Measurements from ENCODE around the gene ZNF239.
"Not testable (repeated sequence)": the region's sequence is repeated elsewhere in the genome, so short reads cannot be mapped to it uniquely, and the experiment has no call there.

The ZNF239 gene

DNA sequence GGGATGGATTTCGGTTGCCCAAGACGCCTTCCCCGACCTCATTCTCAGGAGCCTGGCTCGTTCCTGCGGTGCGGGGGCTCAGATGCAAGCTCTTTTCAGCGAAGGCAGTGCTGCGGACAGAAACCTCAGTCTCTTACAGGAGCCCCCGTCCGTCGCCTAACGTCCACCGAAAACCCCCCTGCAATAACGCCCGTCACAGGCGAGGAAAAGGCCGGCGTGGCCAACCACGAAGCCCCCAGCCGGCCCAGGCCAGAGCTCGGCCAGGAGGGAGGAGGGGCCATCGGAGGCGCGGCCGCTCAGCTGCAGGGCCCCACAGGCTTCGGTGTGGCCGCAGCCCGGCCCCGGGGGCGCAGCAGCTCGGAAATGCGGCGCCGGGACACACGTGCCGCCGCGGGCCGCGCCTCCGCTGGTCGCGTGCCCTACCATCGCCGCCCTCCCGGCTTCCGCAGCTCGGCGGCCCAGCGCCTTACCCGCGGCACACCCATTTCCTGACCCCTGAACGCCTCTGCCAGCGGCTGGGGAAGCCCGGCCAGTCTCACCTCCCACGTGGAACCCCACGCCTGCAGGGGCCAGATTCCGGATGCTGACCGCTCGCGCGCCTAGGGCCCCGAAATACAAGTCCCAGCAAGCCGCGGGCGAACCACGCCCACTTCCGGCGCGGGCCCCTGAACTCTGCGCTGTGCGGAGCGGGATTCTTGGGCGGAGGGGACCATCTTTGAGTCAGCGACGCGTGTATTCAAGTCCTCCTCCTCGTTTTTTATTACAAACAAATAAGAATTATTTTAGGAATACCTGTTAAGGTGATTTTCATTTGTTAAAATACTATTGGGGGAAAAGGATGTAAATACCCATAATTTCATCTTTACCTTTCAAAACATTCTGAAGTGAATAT is at the start of gene ZNF239:
ZNF239 (minus strand) TSS at position 616 of the 892 bp plus-strand sequence. CDS start 16,537 bp downstream, outside the sequence.
- H3K27ac Mint-ChIP-seq = peak within 1 kb of the TSS; percentile 90
- H3K27me3 Mint-ChIP-seq = no peaks in the 10 kb centered on the region
- peaks cover 7% of the 10 kb centered on the region for H3K9me3 Mint-ChIP-seq (ENCODE audit: low read depth)
- H3K4me3 Mint-ChIP-seq = peak within 1 kb of the TSS; percentile 87
- H3K36me3 Mint-ChIP-seq = peaks cover 18% of the 10 kb centered on the region
- H3K4me1 Mint-ChIP-seq (ENCODE audit: low read depth) = peaks cover 53% of the 10 kb centered on the region

DNA sequence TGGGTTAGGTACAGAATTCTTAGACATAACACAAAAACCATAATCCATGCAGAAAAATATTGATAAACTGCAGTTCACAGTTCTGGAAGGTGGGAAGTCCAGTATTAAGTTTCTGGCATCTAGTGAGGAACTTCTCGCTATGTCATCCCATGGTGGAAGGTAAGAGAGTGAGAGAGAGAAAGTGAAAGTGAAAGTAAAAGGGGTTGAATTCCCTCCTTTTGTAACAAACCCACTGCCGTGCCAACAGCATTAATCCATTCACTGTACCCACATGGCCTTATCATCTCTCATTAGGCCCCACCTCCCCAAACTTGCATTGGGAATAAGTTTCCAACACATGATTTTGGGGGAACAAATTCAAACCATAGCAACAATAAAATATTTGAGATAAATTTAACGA is 48.9 kb upstream of the ZNF239 start:
- peaks cover 14% of the 10 kb centered on the region for H3K9me3 Mint-ChIP-seq (ENCODE audit: low read depth)
- H3K4me1 Mint-ChIP-seq (ENCODE audit: low read depth) = peaks cover 13% of the 10 kb centered on the region
- H3K36me3 Mint-ChIP-seq = peaks cover 15% of the 10 kb centered on the region
- H3K27me3 Mint-ChIP-seq = no peaks in the 10 kb centered on the region
- peak overlapping the region; percentile 59 for H3K27ac Mint-ChIP-seq
- H3K4me3 Mint-ChIP-seq = peak overlapping the region; percentile 68

DNA sequence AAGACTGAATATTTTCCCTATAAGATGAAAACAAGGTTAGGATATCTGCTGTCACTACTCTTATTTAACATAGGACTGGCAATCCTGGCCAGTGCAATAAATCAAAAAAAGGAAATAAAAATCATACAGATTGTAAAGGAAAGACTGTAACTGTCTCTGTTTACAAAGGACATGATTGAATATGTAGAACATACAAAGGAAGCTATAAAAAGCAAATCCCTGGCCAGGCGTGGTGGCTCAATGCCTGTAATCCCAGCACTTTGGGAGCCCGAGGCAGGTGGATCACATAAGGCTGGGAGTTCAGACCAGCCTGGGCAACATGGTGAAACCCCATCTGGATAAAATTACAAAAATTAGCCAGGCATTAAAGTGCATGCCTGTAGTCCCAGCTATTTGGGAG is 47.6 kb upstream of the ZNF239 start:
- no peak overlapping the region for H3K4me3 Mint-ChIP-seq
- H3K9me3 Mint-ChIP-seq (ENCODE audit: low read depth) = peaks cover 18% of the 10 kb centered on the region
- peaks cover 18% of the 10 kb centered on the region for H3K36me3 Mint-ChIP-seq
- peaks cover 13% of the 10 kb centered on the region for H3K4me1 Mint-ChIP-seq (ENCODE audit: low read depth)
- H3K27ac Mint-ChIP-seq = no peak overlapping the region
- H3K27me3 Mint-ChIP-seq = no peaks in the 10 kb centered on the region

DNA sequence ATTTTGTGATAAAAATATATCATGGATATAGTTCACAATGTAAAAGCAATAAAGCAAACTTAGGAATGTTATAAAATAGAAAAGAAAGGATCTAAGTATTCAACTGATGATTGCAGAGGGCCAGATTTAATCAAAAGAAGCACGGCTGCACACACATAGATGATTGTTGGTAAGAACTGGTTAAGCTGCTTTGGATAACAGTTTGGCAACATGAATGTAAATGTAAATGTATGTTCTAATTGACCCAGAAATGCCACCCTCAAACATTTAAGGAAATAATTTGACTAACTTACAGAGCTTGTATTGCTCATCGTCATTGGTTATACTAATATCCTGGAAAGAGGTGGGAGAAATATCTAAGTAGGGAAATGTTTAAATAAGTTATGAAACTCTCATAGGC is 45.0 kb upstream of the ZNF239 start:
- no peaks in the 10 kb centered on the region for H3K27me3 Mint-ChIP-seq
- H3K27ac Mint-ChIP-seq = no peak overlapping the region
- H3K36me3 Mint-ChIP-seq = peaks cover 41% of the 10 kb centered on the region
- H3K4me3 Mint-ChIP-seq = no peak overlapping the region
- peaks cover 32% of the 10 kb centered on the region for H3K9me3 Mint-ChIP-seq (ENCODE audit: low read depth)
- peaks cover 13% of the 10 kb centered on the region for H3K4me1 Mint-ChIP-seq (ENCODE audit: low read depth)

DNA sequence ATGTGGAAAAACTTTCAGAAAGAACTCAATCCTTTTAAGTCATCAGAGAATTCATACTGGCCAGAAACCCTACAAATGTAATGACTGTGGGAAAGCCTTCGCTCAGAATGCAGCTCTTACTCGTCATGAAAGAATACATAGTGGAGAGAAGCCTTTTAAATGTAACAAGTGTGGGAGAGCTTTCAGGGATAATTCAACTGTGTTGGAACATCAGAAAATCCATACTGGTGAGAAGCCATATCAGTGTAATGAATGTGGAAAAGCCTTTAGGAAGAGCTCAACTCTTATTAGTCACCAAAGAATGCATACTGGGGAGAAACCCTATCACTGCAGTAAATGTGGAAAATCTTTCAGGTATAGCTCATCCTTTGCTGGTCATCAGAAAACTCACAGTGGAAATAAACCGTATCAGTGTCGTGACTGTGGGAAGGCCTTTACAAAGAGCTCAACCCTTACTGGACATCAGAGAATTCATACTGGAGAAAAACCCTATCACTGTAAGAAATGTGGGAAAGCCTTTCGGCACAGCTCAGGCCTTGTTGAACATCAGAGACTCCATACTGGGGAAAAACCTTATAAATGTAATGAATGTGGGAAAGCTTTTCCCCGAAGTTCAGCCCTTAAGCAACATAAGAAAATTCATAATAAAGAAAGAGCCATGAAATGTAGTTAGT is 42.4 kb upstream of the ZNF239 start:
- H3K27me3 Mint-ChIP-seq = no peaks in the 10 kb centered on the region
- H3K36me3 Mint-ChIP-seq = peaks cover 55% of the 10 kb centered on the region
- no peak overlapping the region for H3K4me3 Mint-ChIP-seq
- H3K27ac Mint-ChIP-seq = no peak overlapping the region
- no peaks in the 10 kb centered on the region for H3K4me1 Mint-ChIP-seq (ENCODE audit: low read depth)
- peaks cover 33% of the 10 kb centered on the region for H3K9me3 Mint-ChIP-seq (ENCODE audit: low read depth)

DNA sequence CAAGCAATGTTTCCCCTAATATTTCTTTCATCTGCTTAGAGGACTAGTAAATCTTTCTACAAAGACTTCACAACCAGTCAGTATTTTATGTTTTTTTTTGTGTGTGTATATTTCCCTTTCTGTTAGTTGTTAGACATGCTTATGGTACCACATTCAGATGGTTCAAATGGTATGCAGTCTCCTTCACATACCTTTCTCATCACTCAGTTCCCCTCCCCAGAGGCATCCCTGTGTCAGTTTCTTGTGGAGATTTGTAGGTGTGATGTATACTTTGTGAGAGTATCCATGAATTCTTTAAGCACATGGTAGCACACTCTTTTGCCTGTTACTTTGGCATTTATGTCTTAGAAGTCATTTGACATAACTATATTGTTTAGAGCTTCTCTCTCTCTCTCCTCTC is 36.2 kb upstream of the ZNF239 start:
- Mint-ChIP-seq H3K36me3 (peaks cover 59% of the 10 kb centered on the region), H3K9me3 (ENCODE audit: low read depth) (peaks cover 11% of the 10 kb centered on the region), H3K4me3 (no peak overlapping the region), H3K4me1 (ENCODE audit: low read depth) (peaks cover 35% of the 10 kb centered on the region), H3K27me3 (no peaks in the 10 kb centered on the region), H3K27ac (no peak overlapping the region)

DNA sequence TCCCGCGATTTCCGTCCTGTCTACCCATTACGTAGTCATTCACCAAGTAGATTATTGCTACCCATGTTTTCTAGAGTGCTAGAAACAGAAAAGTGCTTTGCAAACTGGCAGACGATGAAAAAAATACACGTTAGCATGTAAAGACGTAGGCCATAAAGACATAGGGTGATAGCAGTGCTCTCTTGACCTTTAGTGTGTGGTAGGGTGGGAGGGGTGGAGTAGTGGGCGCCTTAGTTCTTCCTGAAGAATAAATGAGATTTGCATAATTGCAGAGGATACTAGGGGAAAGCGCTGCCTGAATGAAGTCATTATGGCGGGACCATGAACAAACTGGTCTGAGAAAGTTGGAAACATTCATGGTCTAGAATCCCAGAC is 32.8 kb upstream of the ZNF239 start:
- no peaks in the 10 kb centered on the region for H3K27me3 Mint-ChIP-seq
- peak overlapping the region; percentile 88 for H3K27ac Mint-ChIP-seq
- peak overlapping the region; percentile 89 for H3K4me3 Mint-ChIP-seq
- H3K4me1 Mint-ChIP-seq (ENCODE audit: low read depth) = peaks cover 36% of the 10 kb centered on the region
- peaks cover 2% of the 10 kb centered on the region for H3K9me3 Mint-ChIP-seq (ENCODE audit: low read depth)
- peaks cover 33% of the 10 kb centered on the region for H3K36me3 Mint-ChIP-seq

DNA sequence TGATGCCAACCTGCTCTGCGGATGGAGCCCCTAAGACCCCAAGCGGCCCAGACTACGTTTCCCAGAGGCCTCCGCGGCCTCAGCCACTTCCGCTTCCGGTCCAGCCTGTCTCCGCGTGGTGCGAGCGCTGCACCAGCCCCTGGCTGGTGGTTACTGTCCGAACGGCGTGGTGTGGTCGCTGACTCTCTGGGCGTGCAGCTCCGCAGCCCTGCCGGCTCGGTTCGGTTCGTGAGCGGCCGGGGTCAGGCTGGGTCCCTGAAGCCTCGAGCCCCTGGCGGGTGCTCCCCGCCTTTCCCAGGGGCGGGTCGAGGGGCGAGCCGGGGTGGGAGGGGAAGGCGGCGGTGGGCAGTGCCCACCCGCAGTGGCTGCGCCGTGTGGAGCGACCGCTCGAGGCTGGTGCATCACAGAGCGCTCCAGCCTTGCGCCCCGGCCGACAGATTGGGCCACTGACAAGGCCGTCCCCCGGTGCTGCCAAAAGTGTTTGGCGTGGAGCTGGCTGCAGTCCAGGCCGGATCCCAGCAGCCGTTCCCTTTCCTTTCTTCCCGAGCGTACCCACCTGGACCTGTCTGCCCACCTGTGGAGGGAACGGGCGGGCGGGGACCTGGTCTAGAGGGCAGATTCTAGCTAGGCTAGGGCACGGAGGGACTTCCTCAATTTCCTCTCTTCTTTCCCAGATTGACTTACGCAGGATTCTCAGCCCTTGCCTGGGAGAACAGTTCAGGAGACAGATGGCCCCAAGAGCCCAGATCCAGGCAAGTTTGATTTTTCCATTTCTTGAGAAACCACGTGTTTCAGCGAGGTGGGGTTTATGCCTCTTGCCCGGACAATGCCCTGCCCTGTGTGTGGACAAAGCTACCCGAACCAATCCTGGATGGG is 32.1 kb upstream of the ZNF239 start, which contains the start of gene ZNF485:
ZNF485 (plus strand) TSS at position 116 of the 876 bp plus-strand sequence; CDS start at position 729, 613 bp downstream.
- Mint-ChIP-seq H3K27ac (peak within 1 kb of the TSS; percentile 88), H3K4me3 (peak within 1 kb of the TSS; percentile 89), H3K9me3 (ENCODE audit: low read depth) (no peaks in the 10 kb centered on the region), H3K36me3 (peaks cover 27% of the 10 kb centered on the region), H3K4me1 (ENCODE audit: low read depth) (peaks cover 36% of the 10 kb centered on the region), H3K27me3 (no peaks in the 10 kb centered on the region)

DNA sequence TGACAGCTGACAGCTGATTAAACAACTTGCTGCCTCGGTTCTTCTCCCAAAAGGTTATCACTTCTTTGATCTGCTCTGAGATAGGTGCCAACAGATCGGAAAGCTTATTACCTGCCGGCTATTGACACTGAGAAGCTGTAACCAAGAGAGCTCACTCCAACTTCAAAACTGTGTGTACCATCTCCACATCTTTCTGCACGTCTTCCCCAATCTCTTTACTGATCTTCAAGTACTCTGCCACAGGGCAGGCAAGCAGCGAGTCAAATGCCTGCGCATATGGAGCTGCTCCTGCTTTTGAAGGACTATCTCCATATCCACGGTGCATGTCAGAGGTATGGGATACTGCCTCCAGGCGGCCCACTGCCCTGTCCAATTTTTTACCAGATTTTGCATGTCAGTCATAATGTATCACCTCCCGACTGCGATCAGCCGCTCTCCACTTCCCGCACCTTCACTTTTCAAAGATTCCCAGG is 31.5 kb upstream of the ZNF239 start:
- H3K36me3 Mint-ChIP-seq = peaks cover 23% of the 10 kb centered on the region
- H3K4me3 Mint-ChIP-seq = peak overlapping the region; percentile 75
- peak overlapping the region; percentile 69 for H3K27ac Mint-ChIP-seq
- H3K9me3 Mint-ChIP-seq (ENCODE audit: low read depth) = no peaks in the 10 kb centered on the region
- peaks cover 36% of the 10 kb centered on the region for H3K4me1 Mint-ChIP-seq (ENCODE audit: low read depth)
- H3K27me3 Mint-ChIP-seq = no peaks in the 10 kb centered on the region

DNA sequence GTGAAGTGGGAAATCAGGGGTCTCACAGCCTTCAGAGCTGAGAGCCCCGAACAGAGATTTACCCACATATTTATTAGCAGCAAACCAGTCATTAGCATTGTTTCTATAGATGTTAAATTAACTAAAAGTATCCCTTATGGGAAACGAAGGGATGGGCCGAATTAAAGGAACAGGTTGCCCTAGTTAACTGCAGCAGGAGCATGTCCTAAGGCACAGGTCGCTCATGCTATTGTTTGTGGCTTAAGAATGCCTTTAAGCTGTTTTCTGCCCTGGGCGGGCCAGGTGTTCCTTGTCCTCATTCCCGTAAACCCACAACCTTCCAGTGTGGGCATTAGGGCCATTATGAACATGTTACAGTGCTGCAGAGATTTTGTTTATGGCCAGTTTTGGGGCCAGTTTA is 27.2 kb upstream of the ZNF239 start:
- H3K4me3 Mint-ChIP-seq; H3K36me3 Mint-ChIP-seq; H3K9me3 Mint-ChIP-seq (ENCODE audit: low read depth); H3K27me3 Mint-ChIP-seq; H3K27ac Mint-ChIP-seq: not testable (repeated sequence)
- peaks cover 12% of the 10 kb centered on the region for H3K4me1 Mint-ChIP-seq (ENCODE audit: low read depth)

DNA sequence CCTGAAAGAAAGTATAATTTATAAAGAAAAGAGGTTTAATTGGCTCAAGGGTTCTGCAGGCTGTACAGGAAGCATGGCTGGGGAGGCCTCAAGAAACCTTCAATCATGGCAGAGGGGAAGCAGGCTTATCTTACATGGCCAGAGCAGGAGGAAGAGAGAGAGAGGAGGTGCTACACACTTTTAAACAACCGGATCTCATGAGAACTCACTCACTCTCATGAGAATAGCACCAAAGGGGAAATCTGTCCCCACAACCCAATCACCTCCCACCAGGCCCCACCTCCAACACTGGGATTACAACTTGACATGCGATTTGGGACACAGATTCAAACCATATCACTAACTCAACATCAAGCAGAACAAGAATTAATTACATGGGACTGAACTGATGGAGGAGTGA is 24.9 kb upstream of the ZNF239 start:
- no peaks in the 10 kb centered on the region for H3K36me3 Mint-ChIP-seq
- no peak overlapping the region for H3K27ac Mint-ChIP-seq
- no peaks in the 10 kb centered on the region for H3K9me3 Mint-ChIP-seq (ENCODE audit: low read depth)
- H3K4me1 Mint-ChIP-seq (ENCODE audit: low read depth) = peaks cover 28% of the 10 kb centered on the region
- no peak overlapping the region for H3K4me3 Mint-ChIP-seq
- H3K27me3 Mint-ChIP-seq = no peaks in the 10 kb centered on the region

DNA sequence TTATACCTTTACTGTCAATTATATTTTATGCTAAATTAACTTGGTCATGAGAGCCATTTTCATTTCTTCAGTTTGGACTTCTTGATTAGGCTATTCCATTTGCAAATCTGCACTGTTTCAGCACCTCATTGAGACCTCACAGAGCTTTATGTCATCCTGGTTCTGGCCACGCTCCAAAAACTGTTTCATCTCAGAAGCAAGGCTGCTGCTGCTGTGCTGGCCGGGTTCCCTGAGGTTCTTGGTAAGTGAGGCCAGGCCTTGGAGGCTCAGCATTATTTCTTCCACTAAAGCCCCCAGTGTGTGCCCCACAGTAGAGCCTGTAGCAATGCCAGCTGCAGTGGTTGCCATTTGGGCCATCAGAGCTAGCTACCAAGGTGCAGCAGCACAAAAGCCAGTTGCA is 24.0 kb upstream of the ZNF239 start:
- H3K27me3 Mint-ChIP-seq = no peaks in the 10 kb centered on the region
- no peaks in the 10 kb centered on the region for H3K9me3 Mint-ChIP-seq (ENCODE audit: low read depth)
- H3K36me3 Mint-ChIP-seq = peaks cover 3% of the 10 kb centered on the region

DNA sequence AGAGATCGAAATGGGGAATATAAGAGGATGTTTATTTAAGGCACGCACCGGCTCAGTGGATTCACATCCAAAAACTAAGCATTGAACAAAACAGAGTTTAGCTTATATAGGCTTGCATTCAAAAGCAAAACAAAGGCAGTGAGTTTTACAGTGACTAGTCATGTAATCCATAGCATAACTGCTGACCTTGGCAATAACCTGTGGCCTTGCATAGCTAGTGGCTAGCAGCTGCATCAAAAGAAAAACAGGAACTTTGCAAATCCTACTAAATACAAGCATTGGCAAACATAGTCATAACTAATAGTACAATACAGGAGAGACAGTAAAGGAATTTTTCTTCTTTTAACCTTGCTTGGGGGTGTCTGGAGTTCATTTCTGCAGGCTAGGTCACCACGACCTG is 22.1 kb upstream of the ZNF239 start:
- Mint-ChIP-seq H3K9me3 (ENCODE audit: low read depth) (no peaks in the 10 kb centered on the region), H3K27me3 (no peaks in the 10 kb centered on the region), H3K27ac (no peak overlapping the region), H3K4me1 (ENCODE audit: low read depth) (peaks cover 32% of the 10 kb centered on the region), H3K36me3 (peaks cover 7% of the 10 kb centered on the region), H3K4me3 (no peak overlapping the region)

More for the DNA sequence above, 24.0 kb upstream of the ZNF239 start:
- Mint-ChIP-seq H3K4me3 (no peak overlapping the region), H3K27ac (no peak overlapping the region), H3K4me1 (ENCODE audit: low read depth) (peaks cover 32% of the 10 kb centered on the region)

DNA sequence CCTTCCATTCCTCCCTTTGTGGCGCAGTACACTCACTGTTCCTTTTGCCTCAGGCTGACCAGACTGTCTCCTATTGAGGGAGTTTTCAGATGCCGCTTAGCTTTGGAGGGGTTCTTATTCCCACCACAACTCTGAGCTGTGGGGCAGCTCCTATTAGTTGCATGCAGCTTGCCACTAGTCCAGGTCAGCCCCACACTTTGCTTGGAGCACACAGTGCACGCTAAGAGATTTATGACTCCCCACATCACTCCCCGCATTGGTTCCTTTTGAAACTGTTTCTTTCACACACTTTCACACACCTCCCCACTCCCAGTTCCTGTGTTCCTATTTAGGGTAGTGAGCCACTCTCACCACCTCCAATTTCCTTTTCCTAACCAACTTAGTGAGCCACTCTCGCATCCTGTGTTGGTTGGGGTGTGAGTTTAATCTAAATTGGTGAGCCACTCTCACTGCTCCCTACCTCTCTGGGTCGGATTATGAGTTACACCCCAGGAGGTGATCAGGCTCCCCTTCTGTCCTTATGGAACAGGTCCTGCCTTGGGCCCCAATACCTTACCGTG is 21.4 kb upstream of the ZNF239 start:
- Mint-ChIP-seq H3K4me3 (peak overlapping the region; percentile 82), H3K27me3 (no peaks in the 10 kb centered on the region), H3K4me1 (ENCODE audit: low read depth) (peaks cover 32% of the 10 kb centered on the region), H3K27ac (peak overlapping the region; percentile 84), H3K9me3 (ENCODE audit: low read depth) (no peaks in the 10 kb centered on the region), H3K36me3 (peaks cover 7% of the 10 kb centered on the region)
